ENCODE data around the gene CKB.

CKB gene

DNA sequence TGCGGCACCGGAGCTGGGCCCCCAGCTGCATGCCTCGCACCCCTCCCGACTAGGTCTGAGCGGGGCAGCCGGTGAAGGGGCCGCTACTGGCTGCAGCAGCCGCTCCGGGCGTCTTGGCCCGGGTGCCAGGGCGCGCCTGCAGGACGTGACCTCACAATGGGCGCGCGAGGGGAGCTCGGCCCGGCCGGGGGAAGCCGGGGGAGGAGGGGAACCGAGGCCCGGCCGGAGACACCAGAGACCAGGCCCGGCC is 39.5 kb upstream of the CKB start:
- TF ChIP-seq, protein P1, sequence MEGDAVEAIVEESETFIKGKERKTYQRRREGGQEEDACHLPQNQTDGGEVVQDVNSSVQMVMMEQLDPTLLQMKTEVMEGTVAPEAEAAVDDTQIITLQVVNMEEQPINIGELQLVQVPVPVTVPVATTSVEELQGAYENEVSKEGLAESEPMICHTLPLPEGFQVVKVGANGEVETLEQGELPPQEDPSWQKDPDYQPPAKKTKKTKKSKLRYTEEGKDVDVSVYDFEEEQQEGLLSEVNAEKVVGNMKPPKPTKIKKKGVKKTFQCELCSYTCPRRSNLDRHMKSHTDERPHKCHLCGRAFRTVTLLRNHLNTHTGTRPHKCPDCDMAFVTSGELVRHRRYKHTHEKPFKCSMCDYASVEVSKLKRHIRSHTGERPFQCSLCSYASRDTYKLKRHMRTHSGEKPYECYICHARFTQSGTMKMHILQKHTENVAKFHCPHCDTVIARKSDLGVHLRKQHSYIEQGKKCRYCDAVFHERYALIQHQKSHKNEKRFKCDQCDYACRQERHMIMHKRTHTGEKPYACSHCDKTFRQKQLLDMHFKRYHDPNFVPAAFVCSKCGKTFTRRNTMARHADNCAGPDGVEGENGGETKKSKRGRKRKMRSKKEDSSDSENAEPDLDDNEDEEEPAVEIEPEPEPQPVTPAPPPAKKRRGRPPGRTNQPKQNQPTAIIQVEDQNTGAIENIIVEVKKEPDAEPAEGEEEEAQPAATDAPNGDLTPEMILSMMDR (conservative IDR thresholded peaks at IDR 0.05; ENCODE audit: control insufficient read depth, insufficient read depth, low read depth, low read length): no peak
- no peak for DNase-seq (ENCODE audit: low read depth)
- peak overlapping the region; percentile 87 for H3K4me3 ChIP-seq (ENCODE audit: control insufficient read depth, low read depth, low read length)

DNA sequence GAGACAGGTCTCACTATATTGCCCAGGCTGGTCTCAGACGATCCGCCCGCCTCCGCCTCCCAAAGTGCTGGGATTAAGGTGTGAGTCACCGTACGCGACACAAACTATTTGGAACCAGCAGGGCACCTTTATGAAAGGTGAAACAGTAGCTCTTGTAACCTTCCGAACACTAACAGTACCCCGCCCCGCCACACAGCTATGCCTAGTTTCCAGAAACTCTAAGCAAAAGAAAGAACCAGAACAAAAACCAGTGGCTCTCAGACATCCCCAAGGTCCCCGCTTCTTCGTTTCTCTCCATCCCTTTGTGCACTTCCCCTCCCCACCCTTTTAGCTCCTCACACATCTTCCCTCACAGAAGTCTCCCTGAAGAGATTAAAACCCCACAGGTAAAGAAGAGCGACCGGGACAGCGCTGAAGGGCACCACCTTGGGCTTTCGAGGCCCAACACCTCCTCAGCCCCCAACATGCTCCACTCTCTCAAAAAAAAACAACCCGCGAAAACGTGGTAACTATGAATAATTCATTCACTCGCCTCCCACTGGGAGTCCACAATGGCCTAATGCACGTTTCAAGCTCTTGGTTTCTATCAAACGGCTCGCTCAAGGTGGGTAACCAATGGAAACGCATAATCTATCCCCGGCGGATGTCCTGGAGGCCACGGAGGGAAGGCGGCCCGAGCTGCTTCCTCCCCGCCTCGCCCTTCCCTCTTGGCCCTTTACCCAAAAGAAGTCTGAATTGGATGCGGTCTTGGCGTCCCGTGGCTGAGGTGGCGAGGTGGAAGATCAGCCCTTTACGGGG is 39.0 kb upstream of the CKB start:
- peak; percentile 62 for DNase-seq (ENCODE audit: low read depth)
- peak overlapping the region; percentile 87 for H3K4me3 ChIP-seq (ENCODE audit: control insufficient read depth, low read depth, low read length)
- TF ChIP-seq, protein P1 (conservative IDR thresholded peaks at IDR 0.05; ENCODE audit: control insufficient read depth, insufficient read depth, low read depth, low read length): no peak

DNA sequence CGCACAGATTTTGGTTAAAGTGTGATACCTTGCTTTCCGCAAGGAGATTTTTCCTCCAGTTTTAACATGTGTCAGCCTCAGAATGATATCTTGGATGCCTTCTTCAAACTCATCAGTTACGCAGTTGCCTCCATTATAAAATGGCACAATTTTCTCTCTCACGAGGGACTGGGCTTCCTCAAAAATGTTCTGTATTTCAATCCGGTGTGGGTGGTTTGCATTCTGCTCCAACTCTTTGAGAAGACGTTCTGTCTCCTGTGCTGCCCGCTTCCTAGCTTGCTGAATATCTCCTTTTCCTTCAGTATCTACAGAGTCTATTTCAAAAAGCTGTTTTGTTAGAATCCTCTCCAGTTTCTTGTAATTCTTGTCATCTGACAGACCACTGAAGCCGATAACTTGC is 38.1 kb upstream of the CKB start:
- H3K4me3 ChIP-seq (ENCODE audit: control insufficient read depth, low read depth, low read length): no peak overlapping the region
- DNase-seq (ENCODE audit: low read depth): no peak
- TF ChIP-seq, protein P1 (conservative IDR thresholded peaks at IDR 0.05; ENCODE audit: control insufficient read depth, insufficient read depth, low read depth, low read length): no peak

DNA sequence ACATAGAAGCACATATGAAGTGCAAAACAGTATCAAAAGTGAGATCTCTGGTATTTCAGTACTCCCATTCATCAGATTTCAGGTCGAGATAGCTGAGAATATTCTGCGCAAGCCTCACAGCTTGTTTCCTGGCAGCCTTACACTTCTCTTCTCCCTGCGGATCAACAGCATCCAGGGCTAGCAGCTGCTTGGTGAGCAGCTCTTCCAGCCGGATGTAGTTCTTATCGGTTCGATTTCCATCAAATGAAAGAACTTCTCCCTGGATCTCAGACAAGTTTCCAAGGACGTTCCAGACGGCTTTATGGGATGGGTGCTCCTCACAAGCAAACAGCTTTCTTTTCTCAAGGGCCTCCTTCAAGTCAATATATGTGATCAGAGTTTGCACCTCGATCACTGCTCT is 37.1 kb upstream of the CKB start:
- DNase-seq (ENCODE audit: low read depth): no peak
- TF ChIP-seq, protein P1 (conservative IDR thresholded peaks at IDR 0.05; ENCODE audit: control insufficient read depth, insufficient read depth, low read depth, low read length): no peak
- no peak overlapping the region for H3K4me3 ChIP-seq (ENCODE audit: control insufficient read depth, low read depth, low read length)

DNA sequence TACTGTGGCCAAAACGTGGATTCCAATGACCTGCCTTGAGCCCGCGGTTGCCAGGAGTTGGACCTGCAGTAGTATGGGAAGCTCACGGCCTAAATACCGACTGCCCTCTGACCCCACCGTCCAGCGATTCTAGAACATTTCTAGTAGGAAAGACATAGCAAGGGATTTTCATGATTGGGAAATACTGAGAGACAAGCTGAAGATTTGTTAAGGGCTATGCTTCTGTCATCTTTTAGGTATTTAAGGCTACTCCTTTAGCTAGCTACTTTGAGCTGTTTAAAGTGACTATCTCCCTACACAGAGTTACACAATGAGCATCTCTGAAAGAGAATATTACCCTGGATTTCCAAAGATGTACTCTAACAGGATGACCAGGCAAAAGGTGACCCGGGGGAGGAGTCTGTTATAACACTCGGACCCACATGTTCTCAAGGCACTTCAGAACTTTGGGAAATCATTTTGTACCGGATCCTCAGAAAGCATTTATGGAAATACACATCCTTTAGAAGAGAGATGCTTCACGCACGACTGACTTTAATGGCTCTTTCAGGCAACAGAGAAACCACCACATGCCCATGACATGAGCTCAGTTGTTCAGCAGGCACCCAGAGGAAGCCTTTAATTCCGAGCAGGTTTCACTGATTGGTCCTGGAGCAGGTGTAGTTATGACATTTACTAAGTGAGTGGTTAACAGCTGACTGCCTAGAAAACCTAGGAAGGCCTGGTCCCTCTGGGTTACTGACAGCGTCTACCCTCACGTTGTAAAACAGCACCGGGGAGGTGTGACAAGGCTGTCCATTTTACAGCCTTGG is 35.6 kb upstream of the CKB start:
- TF ChIP-seq, protein P1 (conservative IDR thresholded peaks at IDR 0.05; ENCODE audit: control insufficient read depth, insufficient read depth, low read depth, low read length): no peak
- DNase-seq (ENCODE audit: low read depth): peak; percentile 86
- H3K4me3 ChIP-seq (ENCODE audit: control insufficient read depth, low read depth, low read length): no peak overlapping the region

DNA sequence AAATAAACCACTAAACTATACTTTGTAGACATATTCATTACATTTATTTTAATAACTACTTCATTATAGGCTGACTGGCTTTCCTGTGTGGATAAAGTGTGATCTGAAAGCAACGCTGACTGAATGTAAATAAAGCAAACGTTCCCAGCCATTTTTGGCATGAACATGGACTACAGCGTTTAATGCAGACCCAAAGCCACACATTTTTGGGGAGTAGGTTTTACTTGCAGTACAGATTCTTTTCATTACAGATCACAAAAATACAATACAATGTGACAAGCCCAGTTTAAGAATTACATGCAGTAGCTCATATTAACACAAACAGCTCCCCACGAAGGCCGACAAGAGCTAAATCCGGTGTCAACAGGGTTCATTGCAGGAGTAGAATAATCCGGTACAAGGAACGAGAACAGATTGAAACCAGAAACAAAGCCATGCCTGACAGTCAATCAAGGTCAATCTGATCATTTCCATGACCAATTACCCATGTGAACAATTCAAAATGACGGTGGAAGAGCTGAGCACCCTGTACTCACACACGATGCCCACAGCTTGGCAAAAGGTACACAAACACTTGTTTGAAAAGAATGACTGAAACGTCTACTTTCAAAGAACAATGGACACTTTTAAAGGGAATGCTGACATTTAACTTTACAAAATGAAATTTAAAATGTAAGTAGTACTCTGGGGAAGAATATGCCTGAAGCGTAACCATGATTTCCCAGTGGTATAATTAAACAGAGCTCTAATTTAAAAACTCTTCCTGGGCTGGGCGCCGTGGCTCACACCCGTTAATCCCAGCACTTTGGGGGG is 34.5 kb upstream of the CKB start:
- H3K4me3 ChIP-seq (ENCODE audit: control insufficient read depth, low read depth, low read length): no peak overlapping the region
- TF ChIP-seq, protein P1 (conservative IDR thresholded peaks at IDR 0.05; ENCODE audit: control insufficient read depth, insufficient read depth, low read depth, low read length): no peak
- DNase-seq (ENCODE audit: low read depth): no peak
